Esophagus squamous epithelium (tissue), 5 donors: ENCODE data around the gene EPAS1. TPM values are rescaled to one million over a fixed set of nuclear protein-coding genes. Genes with fewer than 3 reads are reported as not detected.

Experiments used
- DNase-seq: peaks from one replicate; lab custom pipeline; 2025; lab: John Stamatoyannopoulos, UW
- H3K27ac ChIP-seq, 4 donors: fragments of 200-600 bp; sonication (generic); one replicate each; pipeline ENCODE4 v1.5.1; 2016 to 2019; ENCODE audit warnings: mild to moderate bottlenecking in 1 of 4
- H3K27me3 ChIP-seq, 4 donors: fragments of 200-600 bp; sonication (generic); 1 replicate in 3 of 4; 2 replicates in 1 of 4; pipeline versions ENCODE4 v1.5.1 to v1.6.0; 2017 to 2021; ENCODE audit warnings: antibody characterized with exemption in 1 of 4
- H3K36me3 ChIP-seq, 3 donors: fragments of 200-600 bp; sonication (generic); one replicate each; pipeline ENCODE4 v1.5.1; 2016 to 2019
- H3K4me1 ChIP-seq, 3 donors: fragments of 200-600 bp; sonication (generic); one replicate each; pipeline ENCODE4 v1.5.1; 2017 to 2019
- H3K4me3 ChIP-seq, 4 donors: fragments of 200-600 bp; sonication (generic); 1 replicate in 3 of 4; 2 replicates in 1 of 4; pipeline ENCODE4 v1.5.1; 2016 to 2019; ENCODE audit warnings: mild to moderate bottlenecking in 2 of 4, moderate library complexity in 1 of 4
- H3K9me3 ChIP-seq, 3 donors: fragments of 200-600 bp; sonication (generic); one replicate each; pipeline ENCODE4 v1.5.1; 2016 to 2019
- CTCF ChIP-seq, 6 experiments: fragments of 450-650 bp in 4 of 6; fragments of 200-600 bp in 2 of 6; sonication (generic) in 2 of 6; IDR thresholded peaks; one replicate each; pipeline ENCODE4 v1.5.1; 2016 to 2019; ENCODE audit warnings: antibody characterized with exemption in 6 of 6, mild to moderate bottlenecking in 4 of 6, moderate library complexity in 4 of 6
- POLR2A ChIP-seq, 4 donors: fragments of 450-650 bp; IDR thresholded peaks; one replicate each; pipeline ENCODE4 v1.6.1; 2017; ENCODE audit warnings: antibody characterized with exemption in 4 of 4, mild to moderate bottlenecking in 4 of 4, moderate library complexity in 3 of 4
- WGBS, 2 donors: methylation state at CpG; one replicate each; pipeline ENCODE4 v1.1.5; 2018; 5-methylcytosine and 5-hydroxymethylcytosine counted together
- intact Hi-C: fragments of 100-400 bp; cut with DNase I; formaldehyde crosslinking; loops from one replicate; pipeline ENCODE4 v1.15.0; 2022
- small RNA-seq, 4 donors: library from RNA; depleted of rRNA; stranded (forward); fragments of <200 nt; gene quantifications; one replicate each; pipeline ENCODE3, GENCODE V24; 2016
- total RNA-seq, 4 donors: library from RNA; depleted of rRNA; stranded (reverse); fragments of >200 nt; gene quantifications; one replicate each; pipeline ENCODE4 v1.1.0, GENCODE V29; 2016
- donor health status: DM: yes; HTN: yes; CAD: no.

Gene EPAS1
- total RNA-seq, 4 donors from 2014 or later = 86.7 to 151 (median 105) TPM

- H3K4me3 ChIP-seq = no peak overlapping the region
- intact Hi-C loops = no loop called here
- 74 to 76% methylated on average over 5 of the region's 5 CpGs for WGBS, 2 donors
- no peaks in the 10 kb centered on the region for H3K27me3 ChIP-seq
- no peak for TF ChIP-seq POLR2A (IDR thresholded peaks at IDR 0.05)
- no peak for TF ChIP-seq CTCF (IDR thresholded peaks at IDR 0.05)
- no peak overlapping the region for H3K27ac ChIP-seq
- peaks cover 0 to 14% (median 4%) of the 10 kb centered on the region in 3 donors for H3K4me1 ChIP-seq
- DNase-seq = no peak
- no peaks in the 10 kb centered on the region for H3K36me3 ChIP-seq
- no peaks in the 10 kb centered on the region for H3K9me3 ChIP-seq
Measured at GRCh38 chr2:46431481-46432235, 134.5 kb downstream of the EPAS1 start.

- no peaks in the 10 kb centered on the region for H3K27me3 ChIP-seq
- 62 to 70% methylated on average over 3 of the region's 3 CpGs for WGBS, 2 donors
- intact Hi-C loops = no loop called here
- no peak overlapping the region for H3K27ac ChIP-seq
- DNase-seq = no peak
- H3K9me3 ChIP-seq = no peaks in the 10 kb centered on the region
- TF ChIP-seq POLR2A (IDR thresholded peaks at IDR 0.05) = no peak
- no peak for TF ChIP-seq CTCF (IDR thresholded peaks at IDR 0.05)
- H3K4me3 ChIP-seq = no peak overlapping the region
- H3K4me1 ChIP-seq = peaks cover 0 to 14% (median 4%) of the 10 kb centered on the region in 3 donors
- no peaks in the 10 kb centered on the region for H3K36me3 ChIP-seq
Measured at GRCh38 chr2:46434851-46435273, 137.7 kb downstream of the EPAS1 start.

- no peak for DNase-seq
- TF ChIP-seq POLR2A (IDR thresholded peaks at IDR 0.05) (no peak), CTCF (IDR thresholded peaks at IDR 0.05) (no peak)
- Histone ChIP-seq H3K9me3 (no peaks in the 10 kb centered on the region), H3K36me3 (no peaks in the 10 kb centered on the region), H3K4me1 (peaks cover 0 to 14% (median 4%) of the 10 kb centered on the region in 3 donors), H3K4me3 (no peak overlapping the region), H3K27me3 (no peaks in the 10 kb centered on the region), H3K27ac (no peak overlapping the region)
- intact Hi-C loops = no loop called here
Measured at GRCh38 chr2:46435353-46435752, 138.1 kb downstream of the EPAS1 start.

GRCh38 chr2:46435796-46436360, 138.7 kb downstream of the EPAS1 start:
- no peaks in the 10 kb centered on the region for H3K9me3 ChIP-seq
- intact Hi-C loops = no loop called here
- no peak overlapping the region for H3K27ac ChIP-seq
- DNase-seq = no peak
- no peaks in the 10 kb centered on the region for H3K27me3 ChIP-seq
- no peak overlapping the region for H3K4me3 ChIP-seq
- WGBS, 2 donors = 54 to 59% methylated on average over 4 of the region's 4 CpGs
- peaks cover 0 to 14% (median 4%) of the 10 kb centered on the region in 3 donors for H3K4me1 ChIP-seq
- H3K36me3 ChIP-seq = no peaks in the 10 kb centered on the region
- TF ChIP-seq CTCF (IDR thresholded peaks at IDR 0.05) (no peak), POLR2A (IDR thresholded peaks at IDR 0.05) (no peak)

Small RNA genes within 50 kb of the gene (small RNA-seq; reads per million reads assigned to genes)
- gene RF00017 = 0 reads per million in 4 donors

Other genes with a start within 250 kb of the EPAS1 start
- not detected for gene TMEM247, start 182.2 kb downstream of the EPAS1 start, total RNA-seq
- gene RHOQ, start 245.1 kb downstream of the EPAS1 start, total RNA-seq = 10 to 100 TPM in 3 of 4 donors, 1 to 10 TPM in 1; 5.3 to 49.6 (median 18.7) TPM
- 1 to 10 TPM; 1.3 to 6.1 (median 3.0) TPM for gene ATP6V1E2, start 245.2 kb downstream of the EPAS1 start, total RNA-seq